ENCODE data around the gene CECR2. TPM values are rescaled to one million over a fixed set of nuclear protein-coding genes. Genes with fewer than 3 reads are reported as not detected.
A peak's percentile ranks its signal among the peaks of the same experiment; 100 is the strongest.
"Not testable (repeated sequence)": the region's sequence is repeated elsewhere in the genome, so short reads cannot be mapped to it uniquely, and the experiment has no call there.

CECR2 gene
- total and polyA plus RNA-seq, 7 experiments from 2014 or later = 0.08 to 0.37 (median 0.15) TPM; not detected in 4

DNA sequence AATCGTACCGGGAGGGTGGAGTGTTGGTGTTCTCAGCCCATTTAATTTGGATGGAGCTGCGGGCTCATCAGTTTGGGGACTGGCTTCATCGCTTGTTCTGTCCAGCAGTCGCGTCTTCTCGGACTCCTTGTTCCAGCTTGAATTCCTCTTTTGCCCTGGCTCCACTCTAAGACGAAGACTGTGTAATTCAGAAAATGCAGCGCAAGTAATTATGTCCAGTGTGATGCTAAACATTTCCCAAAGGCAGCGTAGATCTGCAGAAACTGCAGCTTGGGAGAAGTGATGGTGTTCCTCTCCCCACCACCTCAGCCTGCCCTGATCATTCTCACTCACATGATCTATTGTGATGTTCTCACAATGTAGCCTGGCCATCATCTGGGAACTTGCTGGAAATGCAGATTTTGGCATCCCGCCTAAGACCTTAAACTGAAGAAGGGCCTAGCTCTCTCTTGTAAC, 194.7 kb downstream of the CECR2 start:
- Histone ChIP-seq H3K27ac (ENCODE audit: low read depth, low read length) (no peak overlapping the region), H3K36me3 (ENCODE audit: control insufficient read depth in 2 of 3, insufficient read depth in 3 of 3, low read length in 3 of 3) (no peaks in the 10 kb centered on the region), H3K27me3 (ENCODE audit: control insufficient read depth in 2 of 2, insufficient read depth in 2 of 2, low read length in 2 of 2) (no peaks in the 10 kb centered on the region), H3K4me1 (ENCODE audit: control insufficient read depth in 2 of 2, insufficient read depth in 2 of 2, low read length in 2 of 2) (no peaks in the 10 kb centered on the region), H3K9me3 (ENCODE audit: control insufficient read depth in 2 of 3, low read length in 3 of 3) (no peaks in the 10 kb centered on the region), H3K4me3 (ENCODE audit: low read length) (no peak overlapping the region)
- ATAC-seq (no peak), DNase-seq (no peak)
- no peaks in the 10 kb centered on the region for H3K36me3 Mint-ChIP-seq
- peaks cover 0 to 5% (median 4%) of the 10 kb centered on the region in 5 donors for H3K27me3 Mint-ChIP-seq
- ChIA-PET POLR2A (no interaction called here), CTCF (no interaction called here)
- H3K4me3 Mint-ChIP-seq = no peak overlapping the region
- intact Hi-C loops (cut with micrococcal nuclease) = no loop called here
- no peak overlapping the region for H3K27ac Mint-ChIP-seq
- peaks cover 0 to 4% (median 0%) of the 10 kb centered on the region in 11 donors for H3K9me3 Mint-ChIP-seq
- H3K4me1 Mint-ChIP-seq = peaks cover 0 to 1% (median 0%) of the 10 kb centered on the region in 7 donors

DNA sequence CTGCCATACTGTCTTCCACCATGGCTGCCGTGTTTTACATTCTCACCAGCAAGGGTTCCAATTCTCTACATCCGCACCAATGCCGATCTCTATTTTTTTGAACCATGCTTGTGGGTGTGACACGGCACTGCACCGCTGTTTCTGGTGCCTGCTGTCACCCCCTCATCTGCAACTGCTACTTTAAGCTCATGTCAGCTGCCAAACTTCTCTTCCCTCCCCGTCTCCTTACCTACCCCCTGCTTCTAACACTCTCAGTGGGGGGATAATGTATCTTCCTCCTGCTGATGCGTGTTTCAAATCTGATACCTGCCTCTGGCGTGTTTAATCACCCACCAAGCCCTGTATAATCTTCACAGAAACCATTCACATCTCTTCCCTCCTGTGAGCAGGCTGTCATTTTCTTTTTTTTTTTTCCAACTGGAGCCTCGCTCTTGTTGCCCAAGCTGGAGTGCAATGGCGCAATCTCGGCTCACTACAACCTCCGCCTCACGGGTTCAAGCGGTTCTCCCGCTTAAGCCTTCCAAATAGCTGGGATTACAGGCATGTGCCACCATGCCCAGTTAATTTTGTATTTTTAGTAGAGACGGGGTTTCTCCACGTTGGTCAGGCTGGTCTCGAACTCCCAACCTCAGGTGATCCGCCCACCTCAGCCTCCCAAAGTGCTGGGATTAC, 196.9 kb downstream of the CECR2 start:
- H3K4me1 Mint-ChIP-seq; H3K27ac ChIP-seq (ENCODE audit: low read depth, low read length); H3K4me3 ChIP-seq (ENCODE audit: low read length); H3K9me3 Mint-ChIP-seq; H3K27me3 ChIP-seq (ENCODE audit: control insufficient read depth in 2 of 2, insufficient read depth in 2 of 2, low read length in 2 of 2); H3K36me3 ChIP-seq (ENCODE audit: control insufficient read depth in 2 of 3, insufficient read depth in 3 of 3, low read length in 3 of 3); CTCF ChIA-PET; H3K36me3 Mint-ChIP-seq; H3K9me3 ChIP-seq (ENCODE audit: control insufficient read depth in 2 of 3, low read length in 3 of 3); H3K4me1 ChIP-seq (ENCODE audit: control insufficient read depth in 2 of 2, insufficient read depth in 2 of 2, low read length in 2 of 2); DNase-seq; POLR2A ChIA-PET; H3K4me3 Mint-ChIP-seq; intact Hi-C loops (cut with micrococcal nuclease); ATAC-seq: not testable (repeated sequence)
- peaks cover 0 to 11% (median 6%) of the 10 kb centered on the region in 5 donors for H3K27me3 Mint-ChIP-seq
- H3K27ac Mint-ChIP-seq = peak overlapping the region in 1 of 9 donors; percentile 72

DNA sequence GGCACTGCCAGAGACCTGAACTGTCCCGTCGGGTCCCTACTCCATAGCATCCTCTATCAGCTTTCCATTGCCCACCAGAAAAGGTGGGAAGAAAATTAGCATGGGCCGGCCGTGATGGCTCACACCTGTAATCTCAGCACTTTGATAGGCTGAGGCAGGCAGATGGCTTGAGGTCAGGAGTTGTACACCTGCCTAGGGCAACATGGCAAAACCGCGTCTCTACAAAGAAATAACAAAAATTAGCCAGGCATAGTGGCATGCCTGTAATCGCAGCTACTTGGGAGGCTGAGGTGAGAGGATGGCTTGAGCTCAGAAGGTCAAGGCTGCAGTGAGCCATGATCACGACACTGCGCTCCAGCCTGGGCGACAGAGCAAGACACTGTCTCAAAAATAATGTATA, 197.5 kb downstream of the CECR2 start:
- CTCF ChIA-PET = no interaction called here
- no peak overlapping the region for H3K27ac Mint-ChIP-seq
- intact Hi-C loops (cut with micrococcal nuclease) = no loop called here

GRCh38 chr22:17569971-17570511, 200.8 kb downstream of the CECR2 start:
- intact Hi-C loops (cut with micrococcal nuclease) = no loop called here
- peaks cover 0 to 4% (median 0%) of the 10 kb centered on the region in 11 donors for H3K9me3 Mint-ChIP-seq
- ChIA-PET CTCF (no interaction called here), POLR2A (no interaction called here)
- Histone ChIP-seq H3K27ac (ENCODE audit: low read depth, low read length) (no peak overlapping the region), H3K4me1 (ENCODE audit: control insufficient read depth in 2 of 2, insufficient read depth in 2 of 2, low read length in 2 of 2) (no peaks in the 10 kb centered on the region), H3K9me3 (ENCODE audit: control insufficient read depth in 2 of 3, low read length in 3 of 3) (no peaks in the 10 kb centered on the region), H3K4me3 (ENCODE audit: low read length) (no peak overlapping the region), H3K36me3 (ENCODE audit: control insufficient read depth in 2 of 3, insufficient read depth in 3 of 3, low read length in 3 of 3) (no peaks in the 10 kb centered on the region), H3K27me3 (ENCODE audit: control insufficient read depth in 2 of 2, insufficient read depth in 2 of 2, low read length in 2 of 2) (no peaks in the 10 kb centered on the region)
- no peak overlapping the region for H3K27ac Mint-ChIP-seq
- no peaks in the 10 kb centered on the region for H3K36me3 Mint-ChIP-seq
- peaks cover 0 to 1% (median 0%) of the 10 kb centered on the region in 7 donors for H3K4me1 Mint-ChIP-seq
- no peak overlapping the region for H3K4me3 Mint-ChIP-seq
- ATAC-seq = no peak
- DNase-seq = no peak
- peaks cover 0 to 20% (median 9%) of the 10 kb centered on the region in 5 donors for H3K27me3 Mint-ChIP-seq

More for the DNA sequence above, 197.5 kb downstream of the CECR2 start:
- Histone ChIP-seq H3K27ac (ENCODE audit: low read depth, low read length) (no peak overlapping the region), H3K36me3 (ENCODE audit: control insufficient read depth in 2 of 3, insufficient read depth in 3 of 3, low read length in 3 of 3) (no peaks in the 10 kb centered on the region), H3K27me3 (ENCODE audit: control insufficient read depth in 2 of 2, insufficient read depth in 2 of 2, low read length in 2 of 2) (no peaks in the 10 kb centered on the region), H3K4me1 (ENCODE audit: control insufficient read depth in 2 of 2, insufficient read depth in 2 of 2, low read length in 2 of 2) (no peaks in the 10 kb centered on the region), H3K4me3 (ENCODE audit: low read length) (no peak overlapping the region), H3K9me3 (ENCODE audit: control insufficient read depth in 2 of 3, low read length in 3 of 3) (no peaks in the 10 kb centered on the region)
- H3K9me3 Mint-ChIP-seq = peaks cover 0 to 4% (median 0%) of the 10 kb centered on the region in 11 donors
- no peak overlapping the region for H3K4me3 Mint-ChIP-seq
- POLR2A ChIA-PET = no interaction called here
- DNase-seq = no peak
- peaks cover 0 to 1% (median 0%) of the 10 kb centered on the region in 7 donors for H3K4me1 Mint-ChIP-seq
- no peaks in the 10 kb centered on the region for H3K36me3 Mint-ChIP-seq
- ATAC-seq = no peak
- peaks cover 0 to 15% (median 7%) of the 10 kb centered on the region in 5 donors for H3K27me3 Mint-ChIP-seq

DNA sequence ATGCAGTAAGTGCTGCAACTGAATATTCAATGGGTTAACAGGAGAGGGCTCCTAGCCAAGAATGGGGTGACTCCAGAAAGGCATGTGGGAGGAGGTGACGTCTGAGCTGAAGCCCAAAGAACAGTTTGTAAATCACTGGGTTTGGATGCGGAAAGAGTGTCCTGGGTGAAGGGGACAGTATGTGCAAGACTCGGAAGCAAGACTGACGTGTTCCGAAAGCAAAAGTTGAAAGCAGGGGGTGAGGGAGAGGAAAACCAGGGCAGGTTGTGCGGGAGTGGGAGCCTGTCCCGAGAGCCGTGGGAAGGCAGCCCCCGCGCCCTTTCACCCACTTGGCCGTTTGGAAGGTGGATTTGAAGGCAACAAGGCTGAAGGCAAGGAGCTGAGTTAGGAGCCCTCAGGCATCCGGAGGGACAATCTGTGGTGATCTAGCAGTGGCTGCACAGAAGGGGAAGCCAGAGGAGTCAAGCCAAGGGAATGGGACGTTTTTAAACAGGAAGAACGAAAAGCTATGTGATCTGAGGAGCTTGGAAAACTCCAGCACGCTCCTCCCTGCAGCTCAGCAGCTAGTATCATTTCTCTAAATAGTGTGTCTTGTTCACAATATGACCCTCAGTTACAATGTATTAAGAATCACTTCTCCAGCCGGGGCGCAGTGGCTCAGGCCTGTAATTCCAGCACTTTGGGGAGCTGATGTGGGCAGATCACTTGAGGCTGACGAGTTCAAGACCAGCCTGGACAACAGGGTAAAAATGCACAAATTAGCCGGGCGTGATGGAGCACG, 201.8 kb downstream of the CECR2 start:
- no peak overlapping the region for H3K4me3 ChIP-seq (ENCODE audit: low read length)
- intact Hi-C loops (cut with micrococcal nuclease) = no loop called here
- ATAC-seq (no peak), DNase-seq (no peak)
- POLR2A ChIA-PET = no interaction called here
- Mint-ChIP-seq H3K4me3 (no peak overlapping the region), H3K36me3 (no peaks in the 10 kb centered on the region), H3K27me3 (peaks cover 0 to 20% (median 9%) of the 10 kb centered on the region in 5 donors), H3K9me3 (peaks cover 0 to 2% (median 0%) of the 10 kb centered on the region in 11 donors), H3K27ac (peak overlapping the region in 1 of 9 donors; percentile 43), H3K4me1 (peaks cover 0 to 1% (median 0%) of the 10 kb centered on the region in 7 donors)
- H3K9me3 ChIP-seq (ENCODE audit: control insufficient read depth in 2 of 3, low read length in 3 of 3) = no peaks in the 10 kb centered on the region
- H3K27ac ChIP-seq (ENCODE audit: low read depth, low read length) = no peak overlapping the region
- no peaks in the 10 kb centered on the region for H3K36me3 ChIP-seq (ENCODE audit: control insufficient read depth in 2 of 3, insufficient read depth in 3 of 3, low read length in 3 of 3)
- H3K27me3 ChIP-seq (ENCODE audit: control insufficient read depth in 2 of 2, insufficient read depth in 2 of 2, low read length in 2 of 2) = no peaks in the 10 kb centered on the region
- CTCF ChIA-PET = no interaction called here
- no peaks in the 10 kb centered on the region for H3K4me1 ChIP-seq (ENCODE audit: control insufficient read depth in 2 of 2, insufficient read depth in 2 of 2, low read length in 2 of 2)

DNA sequence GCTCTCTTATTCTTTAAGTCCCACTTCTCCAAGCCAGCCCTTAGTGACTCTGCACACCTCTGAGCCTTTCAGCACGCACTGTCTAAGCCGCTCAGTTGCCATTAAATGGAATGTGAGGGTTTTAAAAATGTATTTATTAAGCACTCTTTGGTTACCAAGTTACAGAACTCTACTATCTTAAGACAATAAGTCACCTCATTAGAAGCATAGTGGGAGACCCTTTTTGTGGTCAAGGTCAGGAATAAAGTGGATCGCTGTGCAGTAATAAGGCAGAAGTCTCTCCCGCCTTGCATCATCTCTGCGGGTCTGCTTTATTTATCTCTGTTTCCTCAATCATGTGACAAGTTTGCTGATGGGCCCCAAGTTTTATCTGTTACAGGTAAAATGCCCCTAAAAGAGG, 205.9 kb downstream of the CECR2 start:
- H3K4me1 ChIP-seq (ENCODE audit: control insufficient read depth in 2 of 2, insufficient read depth in 2 of 2, low read length in 2 of 2) = no peaks in the 10 kb centered on the region
- no peak overlapping the region for H3K27ac Mint-ChIP-seq
- peaks cover 0 to 16% (median 9%) of the 10 kb centered on the region in 5 donors for H3K27me3 Mint-ChIP-seq
- POLR2A ChIA-PET = no interaction called here
- DNase-seq (no peak), ATAC-seq (no peak)
- no peaks in the 10 kb centered on the region for H3K27me3 ChIP-seq (ENCODE audit: control insufficient read depth in 2 of 2, insufficient read depth in 2 of 2, low read length in 2 of 2)
- H3K4me1 Mint-ChIP-seq = no peaks in the 10 kb centered on the region
- no peak overlapping the region for H3K4me3 ChIP-seq (ENCODE audit: low read length)
- CTCF ChIA-PET = no interaction called here
- no peaks in the 10 kb centered on the region for H3K9me3 ChIP-seq (ENCODE audit: control insufficient read depth in 2 of 3, low read length in 3 of 3)
- no peaks in the 10 kb centered on the region for H3K36me3 ChIP-seq (ENCODE audit: control insufficient read depth in 2 of 3, insufficient read depth in 3 of 3, low read length in 3 of 3)
- H3K9me3 Mint-ChIP-seq = no peaks in the 10 kb centered on the region
- H3K4me3 Mint-ChIP-seq = no peak overlapping the region
- no peak overlapping the region for H3K27ac ChIP-seq (ENCODE audit: low read depth, low read length)
- no peaks in the 10 kb centered on the region for H3K36me3 Mint-ChIP-seq
- intact Hi-C loops (cut with micrococcal nuclease) = no loop called here

Data from naive thymus-derived CD4-positive, alpha-beta T cell (primary cell).